ENCODE data around the gene PCID2.

The PCID2 gene

GRCh38 chr13:113148940-113149503, 59.4 kb downstream of the PCID2 start:
- DNase-seq = no peak

DNA sequence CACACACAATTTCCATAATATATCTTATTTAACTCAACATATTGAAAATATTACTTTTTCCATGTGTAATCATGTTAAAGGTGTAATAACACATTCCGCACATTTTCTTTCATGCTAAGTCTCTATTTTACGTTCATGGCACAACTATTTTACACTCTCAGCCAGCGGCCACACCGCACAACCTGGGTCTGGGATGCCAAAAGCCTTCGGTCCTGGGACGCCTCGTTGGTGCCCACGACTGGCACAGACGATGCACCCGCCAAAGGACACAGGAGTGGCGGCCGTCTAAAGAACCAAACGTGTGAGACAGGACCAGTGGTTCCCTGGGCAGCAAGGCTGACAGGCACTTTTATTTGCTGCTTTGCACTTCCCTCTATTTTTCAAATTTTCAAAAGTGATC, 60.1 kb downstream of the PCID2 start:
- no peak for DNase-seq

DNA sequence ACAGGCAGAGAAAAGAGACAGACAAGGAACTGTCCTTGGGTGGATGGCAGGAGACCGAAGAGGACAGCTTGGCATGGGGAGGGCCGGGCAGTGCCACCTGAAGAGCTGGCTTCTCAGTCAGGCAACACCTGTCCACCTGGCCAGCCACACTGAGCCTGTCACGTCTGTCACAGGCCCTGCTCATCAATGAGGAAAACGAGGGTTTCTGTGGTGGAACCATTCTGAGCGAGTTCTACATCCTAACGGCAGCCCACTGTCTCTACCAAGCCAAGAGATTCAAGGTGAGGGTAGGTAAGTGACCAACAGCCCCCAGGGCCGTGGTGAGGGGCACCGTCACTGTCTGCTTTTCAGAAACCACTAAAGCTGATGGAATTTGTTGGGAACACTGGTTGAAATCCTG, 61.3 kb downstream of the PCID2 start:
- DNase-seq = no peak

GRCh38 chr13:113146750-113147149, 61.7 kb downstream of the PCID2 start:
- no peak for DNase-seq

DNA sequence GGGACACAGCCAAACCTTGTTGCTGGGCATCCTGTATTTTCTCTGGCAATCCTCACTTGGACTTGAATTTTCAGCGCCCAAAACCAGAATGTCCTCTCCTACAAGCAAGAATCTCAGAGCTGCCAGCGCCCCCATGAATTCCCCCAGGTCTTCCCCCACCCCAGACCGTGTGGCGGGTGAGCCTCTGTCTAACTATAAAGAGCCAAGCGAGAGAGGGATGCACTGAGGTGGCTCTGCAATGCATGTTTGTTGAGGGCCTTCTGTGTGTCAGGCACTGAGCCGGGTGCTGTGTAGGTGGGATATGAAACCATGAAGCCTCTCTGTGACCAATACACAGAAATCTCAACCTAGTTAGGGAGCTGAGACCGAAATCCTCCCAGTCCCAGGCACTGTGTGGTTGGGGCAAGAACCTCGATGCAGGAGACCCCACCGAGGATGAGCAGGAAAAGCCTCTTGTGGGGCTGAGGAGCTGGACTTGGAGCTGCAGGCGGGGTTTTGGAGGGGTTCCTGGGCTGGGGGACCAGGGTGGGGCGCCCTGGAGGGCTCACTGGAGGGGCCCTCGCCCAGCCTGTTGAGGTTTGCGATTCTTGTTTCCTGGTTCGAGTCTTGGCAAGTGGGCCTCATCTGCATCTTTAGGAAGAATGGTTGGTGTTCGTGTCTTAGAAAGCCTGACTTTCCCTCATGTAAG, 62.4 kb downstream of the PCID2 start:
- DNase-seq = no peak

- DNase-seq = no peak
Observed at GRCh38 chr13:113145496-113145895, 63.0 kb downstream of the PCID2 start.

- DNase-seq = no peak
Observed at GRCh38 chr13:113144255-113144629, 64.2 kb downstream of the PCID2 start.

DNA sequence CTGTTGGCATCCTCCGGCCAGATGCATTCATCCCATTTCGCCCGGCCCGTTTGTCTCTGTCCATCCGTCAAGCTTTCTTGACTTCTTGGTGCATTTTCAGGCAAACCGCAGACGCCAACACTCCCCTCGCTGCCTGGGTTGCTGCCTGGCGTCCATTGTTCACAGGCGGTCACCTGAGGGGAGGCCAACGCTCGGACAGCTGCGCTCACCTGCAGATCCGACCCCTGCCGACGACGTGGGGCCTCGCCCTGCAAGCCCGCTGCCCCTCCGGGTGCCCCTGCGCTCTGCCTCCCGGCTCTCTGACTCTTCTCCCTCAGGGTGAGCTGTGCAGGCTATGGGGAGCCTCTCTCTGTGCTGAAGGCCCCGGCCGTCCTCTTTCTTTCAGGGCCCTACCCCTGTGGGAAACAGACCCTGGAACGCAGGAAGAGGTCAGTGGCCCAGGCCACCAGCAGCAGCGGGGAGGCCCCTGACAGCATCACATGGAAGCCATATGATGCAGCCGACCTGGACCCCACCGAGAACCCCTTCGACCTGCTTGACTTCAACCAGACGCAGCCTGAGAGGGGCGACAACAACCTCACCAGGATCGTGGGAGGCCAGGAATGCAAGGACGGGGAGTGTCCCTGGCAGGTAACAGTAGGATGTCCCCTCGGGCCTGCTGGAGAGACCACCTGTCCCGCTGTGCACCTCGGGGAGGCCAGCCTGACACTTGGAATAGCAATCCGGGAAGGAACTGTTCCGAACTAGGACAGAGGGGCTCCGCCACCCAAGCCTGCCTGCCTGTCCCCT, 64.8 kb downstream of the PCID2 start:
- DNase-seq = no peak

- DNase-seq = no peak
Observed at GRCh38 chr13:113142876-113143275, 65.6 kb downstream of the PCID2 start.

DNA sequence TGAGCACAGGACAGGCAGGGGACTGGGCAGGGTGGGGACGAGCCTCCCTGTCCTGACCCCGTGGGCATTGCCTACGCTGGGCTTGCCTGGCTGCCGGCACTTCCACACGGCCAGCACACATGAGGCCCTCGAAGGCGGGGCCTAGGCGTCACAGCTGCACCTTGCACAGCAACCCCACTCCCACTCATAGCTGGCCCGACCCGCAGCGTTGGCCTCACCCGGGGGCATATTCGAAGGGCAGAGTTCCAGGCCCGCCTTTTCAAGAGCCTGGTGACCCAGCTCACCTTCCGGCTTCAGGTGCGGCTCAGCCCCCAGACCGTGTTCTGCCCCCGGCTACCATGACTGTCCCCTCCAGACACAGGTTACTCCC, 66.9 kb downstream of the PCID2 start:
- no peak for DNase-seq

GRCh38 chr13:113140677-113141600, 67.5 kb downstream of the PCID2 start:
- DNase-seq = no peak

DNA sequence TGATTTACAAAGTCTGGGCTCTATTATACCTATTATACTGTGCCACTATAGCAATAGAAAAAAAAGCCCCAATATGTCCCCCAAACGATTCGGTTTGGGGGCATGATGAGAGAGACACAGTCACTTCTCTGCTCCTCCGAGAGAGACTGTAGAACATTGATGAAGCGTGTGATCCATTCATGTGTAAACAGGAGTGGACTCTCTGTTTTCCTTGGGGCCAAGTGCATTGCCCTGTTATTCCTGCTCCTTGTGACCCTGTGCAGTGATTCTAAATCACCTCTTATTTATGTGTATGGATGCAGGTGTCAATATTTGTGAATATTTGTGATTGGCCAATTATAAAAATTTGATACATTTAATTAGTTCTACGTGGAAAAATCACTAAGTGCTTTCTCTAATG, 68.9 kb downstream of the PCID2 start:
- DNase-seq = no peak

DNA sequence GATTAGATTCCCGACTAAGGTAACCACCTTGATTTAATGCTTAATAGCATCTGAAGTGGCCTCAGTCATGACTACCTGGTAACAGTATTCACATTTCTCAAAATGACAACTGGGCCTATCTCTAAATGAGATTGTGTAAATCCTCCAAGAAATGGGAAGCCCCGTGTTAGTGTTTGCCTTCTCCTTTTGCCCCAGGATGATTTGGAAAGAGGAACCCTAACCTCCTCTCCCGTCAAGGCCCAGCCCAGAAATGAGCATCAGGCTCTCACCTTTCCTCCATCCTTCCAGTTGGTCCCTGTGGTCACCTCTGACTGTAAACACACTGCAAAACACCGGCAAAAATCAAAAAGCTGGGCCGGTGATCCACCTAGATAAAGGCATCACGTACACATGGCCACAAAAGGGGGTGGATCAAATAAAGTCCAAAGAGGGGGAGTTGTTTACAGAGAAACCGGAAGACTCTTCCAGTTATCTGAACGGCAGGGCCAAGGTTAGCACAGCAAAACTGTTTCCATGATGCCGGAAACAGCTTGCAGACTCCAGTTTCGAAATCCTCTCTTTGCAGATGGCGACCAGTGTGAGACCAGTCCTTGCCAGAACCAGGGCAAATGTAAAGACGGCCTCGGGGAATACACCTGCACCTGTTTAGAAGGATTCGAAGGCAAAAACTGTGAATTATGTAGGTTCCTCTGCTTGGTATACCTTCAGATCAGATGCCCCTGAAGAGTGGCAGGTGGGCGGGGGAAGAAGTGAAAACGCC, 69.5 kb downstream of the PCID2 start:
- DNase-seq = no peak

DNA sequence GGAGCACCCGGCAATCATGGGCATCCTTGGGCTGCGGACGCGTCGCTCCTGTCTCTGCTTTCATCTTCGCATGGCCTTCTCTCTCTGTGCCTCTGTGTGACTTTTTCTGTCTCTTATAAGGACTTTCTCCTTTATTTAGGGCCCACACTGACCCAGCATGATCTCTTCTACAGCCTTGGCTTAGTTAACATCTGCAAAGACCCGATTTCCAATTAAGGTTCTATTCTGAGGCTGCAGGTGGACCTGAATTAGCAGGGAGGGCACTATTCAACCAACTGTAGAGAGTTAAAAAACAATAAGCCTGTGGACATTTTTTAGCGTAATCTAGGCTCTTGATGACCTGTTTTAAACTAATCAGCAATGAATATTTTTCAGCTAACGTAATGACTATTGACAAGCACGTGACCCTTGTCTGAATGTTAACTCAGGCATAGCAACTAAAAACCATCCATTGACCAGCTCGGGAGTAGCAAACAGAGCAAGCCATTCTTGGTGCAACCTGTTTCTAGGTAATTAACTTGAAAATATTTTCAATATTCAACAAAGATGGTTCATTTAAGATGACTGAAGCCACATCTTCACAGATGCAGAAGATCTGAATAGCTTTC, 70.7 kb downstream of the PCID2 start:
- DNase-seq = no peak

DNA sequence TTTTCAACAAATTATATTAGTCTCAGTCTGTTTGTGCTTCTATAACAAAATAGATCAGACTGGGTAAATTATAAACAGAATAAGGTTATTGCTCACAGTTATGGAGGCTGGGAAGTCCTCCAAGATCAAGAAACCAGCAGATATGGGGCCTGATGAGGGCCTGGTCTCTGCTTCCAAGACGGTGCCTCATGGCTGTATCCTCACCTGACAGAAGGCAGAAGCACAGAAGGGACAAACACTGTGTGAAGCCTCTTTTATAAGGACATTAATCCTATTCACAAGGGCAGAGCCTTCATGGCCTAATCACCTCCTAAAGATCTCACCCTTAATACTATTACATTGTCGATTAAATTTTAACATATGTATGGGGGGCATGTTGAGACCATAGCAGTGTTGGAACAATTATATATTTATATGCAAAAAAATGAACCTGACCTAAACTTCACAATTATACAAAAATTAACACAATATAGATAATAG, 73.1 kb downstream of the PCID2 start:
- DNase-seq = no peak

- no peak for DNase-seq
Observed at GRCh38 chr13:113129921-113130750, 78.3 kb downstream of the PCID2 start.

DNA sequence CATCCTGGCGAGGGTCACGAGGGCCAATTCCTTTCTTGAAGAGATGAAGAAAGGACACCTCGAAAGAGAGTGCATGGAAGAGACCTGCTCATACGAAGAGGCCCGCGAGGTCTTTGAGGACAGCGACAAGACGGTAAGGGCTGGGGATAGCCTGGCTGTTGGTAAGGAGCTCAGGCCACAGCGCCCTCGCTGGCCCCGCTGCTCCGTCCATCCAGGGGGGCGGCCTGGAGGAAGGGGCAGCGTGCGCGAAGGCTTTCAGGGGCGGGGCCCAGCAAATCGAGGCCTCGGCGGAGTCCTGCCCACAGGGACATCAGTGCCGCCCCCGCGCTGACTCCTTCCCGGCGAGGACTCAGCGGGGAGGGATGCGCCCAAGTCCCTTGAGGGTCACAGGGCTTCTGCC, 79.0 kb downstream of the PCID2 start:
- DNase-seq = no peak

Data from NCI-H1417 (cell line).